NCI-H187 treated with DMSO at 0.1 percent for 48 hours (cell line): ENCODE data around the gene DLX1.

Experiments used
- DNase-seq: peaks from one replicate; lab custom pipeline; 2025; lab: John Stamatoyannopoulos, UW

Gene DLX1

DNA sequence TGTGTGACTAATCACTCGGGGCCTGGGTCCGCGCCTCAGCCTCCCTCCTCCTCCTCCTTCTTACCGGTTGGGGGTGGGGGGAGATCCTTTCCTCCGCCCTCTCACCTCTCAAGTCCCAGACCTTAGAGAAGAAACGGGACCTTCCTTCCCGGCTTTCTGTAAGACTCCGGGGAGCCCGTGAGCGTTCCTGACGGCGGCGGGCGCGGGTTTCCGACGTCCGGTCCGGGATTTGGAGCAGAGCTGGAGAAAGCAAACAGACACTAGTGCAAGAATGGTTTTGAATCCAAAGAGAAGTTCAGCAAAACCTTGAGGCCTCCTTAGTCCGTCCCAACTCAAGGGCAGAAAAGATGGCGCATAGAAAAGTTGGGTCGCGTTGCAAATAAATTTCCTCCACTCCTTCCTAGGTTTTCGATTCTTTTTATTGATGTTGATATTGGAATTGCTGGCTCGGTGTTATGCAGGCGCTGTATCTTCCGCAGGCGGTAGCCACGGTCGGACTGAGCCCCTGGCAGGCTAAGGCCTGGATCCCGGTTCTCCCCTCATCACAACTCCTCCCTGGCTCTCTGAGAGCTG lies 2.0 kb downstream of the DLX1 start:
- DNase-seq = no peak

DNA sequence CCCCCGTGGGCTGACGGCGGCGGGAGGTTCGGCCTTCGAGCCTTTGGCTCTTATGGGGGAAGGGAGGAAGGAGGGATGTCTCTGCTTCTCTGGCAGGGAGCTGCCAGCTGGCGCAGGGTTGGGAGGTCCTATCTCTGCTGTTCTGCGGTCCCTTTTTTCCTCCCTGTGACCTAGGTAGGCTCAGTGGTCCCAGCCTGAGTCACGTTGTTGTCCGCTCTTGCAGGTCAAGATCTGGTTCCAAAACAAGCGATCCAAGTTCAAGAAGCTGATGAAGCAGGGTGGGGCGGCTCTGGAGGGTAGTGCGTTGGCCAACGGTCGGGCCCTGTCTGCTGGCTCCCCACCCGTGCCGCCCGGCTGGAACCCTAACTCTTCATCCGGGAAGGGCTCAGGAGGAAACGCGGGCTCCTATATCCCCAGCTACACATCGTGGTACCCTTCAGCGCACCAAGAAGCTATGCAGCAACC lies 2.5 kb downstream of the DLX1 start:
- DNase-seq = no peak

DNA sequence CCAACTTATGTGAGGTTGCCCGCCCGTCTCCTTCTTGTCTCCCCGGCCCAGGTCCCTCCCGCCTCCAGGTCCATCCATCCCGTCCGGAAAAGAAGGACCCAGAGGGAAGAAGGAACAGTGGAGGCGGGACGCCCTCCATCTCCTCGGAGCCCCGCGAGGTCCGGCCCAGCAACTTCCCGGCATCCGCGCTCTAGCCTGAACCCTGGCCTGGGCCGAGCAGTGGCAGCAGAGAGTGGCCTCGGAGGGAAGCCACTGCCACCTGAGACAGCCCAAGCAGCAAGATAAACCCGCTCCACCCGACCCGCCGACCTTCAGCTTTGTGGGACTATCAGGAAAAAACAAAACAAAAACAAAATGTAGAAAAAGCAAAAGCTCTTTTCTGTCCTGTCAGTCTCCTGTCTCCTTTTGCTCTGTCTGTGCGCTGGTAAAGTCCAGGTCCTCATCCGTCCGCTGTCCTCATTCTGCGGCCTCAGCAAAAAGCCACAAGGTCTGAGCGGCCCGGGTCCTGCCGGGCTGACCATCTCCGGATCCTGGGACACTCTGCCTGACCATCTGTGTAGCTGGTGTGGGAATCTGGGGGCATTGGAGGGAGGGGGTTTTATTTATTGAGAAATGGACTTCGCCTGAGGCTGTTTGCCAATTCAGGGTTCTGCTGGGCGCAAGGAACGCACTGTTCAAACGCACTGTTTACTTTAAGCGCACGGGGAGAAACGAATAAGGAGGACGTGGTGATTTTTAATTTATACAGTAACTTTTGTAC lies 3.1 kb downstream of the DLX1 start:
- DNase-seq = no peak

DNA sequence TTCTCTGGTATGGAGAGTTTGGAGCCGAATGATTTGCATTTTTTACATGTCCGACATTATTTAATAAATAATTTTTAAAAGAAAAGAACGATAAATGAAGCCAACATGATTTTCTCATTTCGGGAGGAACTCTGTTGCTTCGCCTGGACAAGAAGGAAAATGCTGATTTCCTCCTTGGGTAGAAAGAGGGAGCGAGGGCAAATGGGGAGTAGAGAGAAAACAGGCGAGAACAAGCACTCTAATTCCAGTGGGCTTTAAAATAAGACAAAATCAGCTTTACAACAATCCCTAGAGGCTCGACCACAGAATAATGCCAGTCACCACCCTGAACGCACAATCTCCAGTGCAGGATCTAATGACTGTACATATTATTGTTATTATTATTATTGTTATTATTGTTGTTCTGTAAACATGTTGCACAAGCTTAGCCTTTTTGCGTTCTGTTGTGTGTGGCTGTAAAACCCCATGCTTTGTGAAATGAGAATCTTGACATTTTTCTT lies 3.7 kb downstream of the DLX1 start:
- DNase-seq = no peak

DNA sequence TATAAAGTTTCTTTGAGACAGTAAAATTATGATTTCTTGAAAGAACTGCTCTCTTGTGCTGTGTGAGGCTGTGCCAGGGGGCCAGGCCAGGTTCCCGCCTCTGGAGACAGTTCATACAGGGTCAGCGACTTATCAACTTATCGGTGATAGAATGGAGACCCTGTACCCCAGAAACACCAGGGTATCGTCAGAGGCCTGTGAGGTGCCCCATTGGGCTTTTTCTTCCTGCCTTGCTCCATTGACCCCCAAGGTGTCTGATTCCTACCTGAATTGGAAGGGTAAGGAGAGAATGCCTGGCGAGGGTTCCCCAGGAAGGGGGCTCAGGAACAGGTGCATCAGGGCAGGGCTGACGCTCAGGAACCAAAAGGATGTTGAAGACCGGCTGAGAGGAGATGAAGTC lies 4.3 kb downstream of the DLX1 start:
- DNase-seq = no peak

DNA sequence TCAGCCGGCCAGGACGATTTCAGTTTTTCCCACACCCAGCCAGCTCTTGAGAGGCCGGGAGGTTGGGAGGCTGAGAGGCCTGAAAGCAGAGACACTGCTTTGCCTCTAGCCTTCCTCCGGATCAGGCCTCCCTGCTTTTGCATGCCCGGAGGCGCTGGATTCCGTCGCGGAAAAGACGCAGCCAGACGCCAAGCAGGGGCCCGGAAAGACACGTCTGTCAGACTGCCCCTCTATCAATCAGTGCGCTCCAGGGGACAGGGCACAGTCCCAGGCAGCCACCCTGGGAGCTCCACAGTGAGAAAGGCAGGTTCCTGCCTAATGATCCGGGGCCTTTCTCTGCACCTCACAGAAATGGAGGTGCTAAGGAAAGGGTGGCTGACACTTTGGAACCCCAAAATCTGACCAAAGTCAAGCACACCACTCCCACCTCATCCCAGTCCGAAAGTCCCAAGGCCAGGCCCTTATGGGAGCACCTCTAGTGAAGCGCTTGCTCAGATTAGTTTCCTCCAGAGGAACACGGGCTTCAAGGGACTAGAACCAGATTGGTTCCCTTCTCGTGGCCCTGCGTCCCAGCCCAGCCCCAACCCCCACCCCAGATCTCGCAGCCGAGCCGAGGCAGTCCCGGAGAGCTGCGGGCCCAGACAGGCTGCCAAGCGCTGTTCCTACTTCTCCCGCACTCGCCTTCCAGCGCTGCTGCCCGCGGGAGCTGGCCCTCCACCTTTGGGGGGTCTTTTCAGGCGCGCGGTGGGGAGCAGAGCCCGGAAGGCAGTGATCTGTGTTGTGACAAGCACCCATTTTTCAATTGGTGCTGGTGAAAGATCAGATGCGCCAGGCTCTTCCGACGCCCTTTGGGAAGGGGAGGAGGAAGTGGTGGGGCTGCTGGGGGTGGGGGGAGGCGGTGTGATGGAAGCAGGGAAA lies 5.0 kb downstream of the DLX1 start:
- no peak for DNase-seq

DNA sequence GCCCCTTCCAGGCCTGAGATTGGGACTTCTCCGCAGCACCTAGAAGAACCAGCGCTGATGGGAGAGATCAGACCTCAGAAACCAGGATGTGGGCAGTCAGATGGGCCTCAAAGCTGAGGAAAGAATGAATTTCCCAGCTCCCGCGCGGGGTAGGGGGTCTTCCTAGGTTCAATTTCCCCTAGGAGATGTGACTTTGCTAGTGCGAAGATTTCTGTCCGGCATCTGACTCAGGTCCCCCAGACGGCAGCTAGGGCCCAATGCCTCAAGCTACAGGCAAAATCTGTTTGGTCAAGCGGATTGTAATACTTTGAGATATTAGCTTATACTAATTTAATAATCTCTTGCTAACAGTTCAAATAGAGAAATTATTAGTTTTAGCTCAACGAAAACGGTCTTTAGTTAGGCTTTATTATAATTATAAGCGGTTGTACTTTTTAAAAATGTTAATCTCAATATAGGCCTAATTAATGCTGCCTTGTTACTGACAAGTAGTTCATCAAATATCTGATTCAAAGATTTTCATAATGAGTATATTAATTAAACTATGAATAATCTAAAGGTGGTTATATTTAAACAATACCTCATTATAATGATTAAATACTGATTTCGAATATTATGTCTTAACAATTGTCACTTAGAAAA lies 5.8 kb downstream of the DLX1 start:
- DNase-seq = no peak

DNA sequence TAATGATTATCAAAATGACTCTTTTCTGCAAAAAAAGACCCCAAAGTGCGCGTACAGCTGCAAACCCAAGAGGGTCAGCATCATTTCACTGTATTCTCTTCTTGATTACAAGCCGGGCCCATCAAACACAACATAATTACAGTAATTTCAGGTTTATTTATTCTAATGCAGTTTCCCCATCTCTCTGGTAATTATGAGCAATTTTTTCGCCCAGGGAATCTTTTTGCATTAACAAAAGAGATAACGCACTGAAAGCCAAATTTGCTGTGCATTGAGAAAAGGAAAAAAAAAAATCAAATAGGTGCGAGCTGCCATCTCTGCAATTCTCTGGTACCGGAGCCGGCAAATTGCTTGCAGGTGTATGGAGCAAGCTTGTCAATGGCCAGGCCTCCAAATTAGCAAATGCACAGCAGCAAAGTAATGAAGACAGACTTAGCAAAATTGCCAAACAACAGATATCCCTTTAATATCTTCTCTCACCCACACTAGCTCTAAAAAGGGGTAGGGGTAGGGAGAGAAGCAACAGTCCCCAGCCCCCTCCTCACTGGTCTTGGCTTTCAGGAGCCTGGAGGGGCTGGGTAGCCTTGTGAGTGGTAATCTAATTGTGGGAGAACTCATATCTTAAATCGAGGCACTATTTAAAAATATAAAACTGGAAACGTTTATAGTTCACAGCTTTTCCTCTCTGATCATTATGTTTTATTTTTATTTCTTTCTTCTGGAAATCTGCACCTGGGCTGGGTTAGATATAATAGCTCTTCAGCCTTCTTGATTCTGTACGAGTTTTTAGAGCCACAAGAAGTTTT lies 6.7 kb downstream of the DLX1 start:
- DNase-seq = no peak

DNA sequence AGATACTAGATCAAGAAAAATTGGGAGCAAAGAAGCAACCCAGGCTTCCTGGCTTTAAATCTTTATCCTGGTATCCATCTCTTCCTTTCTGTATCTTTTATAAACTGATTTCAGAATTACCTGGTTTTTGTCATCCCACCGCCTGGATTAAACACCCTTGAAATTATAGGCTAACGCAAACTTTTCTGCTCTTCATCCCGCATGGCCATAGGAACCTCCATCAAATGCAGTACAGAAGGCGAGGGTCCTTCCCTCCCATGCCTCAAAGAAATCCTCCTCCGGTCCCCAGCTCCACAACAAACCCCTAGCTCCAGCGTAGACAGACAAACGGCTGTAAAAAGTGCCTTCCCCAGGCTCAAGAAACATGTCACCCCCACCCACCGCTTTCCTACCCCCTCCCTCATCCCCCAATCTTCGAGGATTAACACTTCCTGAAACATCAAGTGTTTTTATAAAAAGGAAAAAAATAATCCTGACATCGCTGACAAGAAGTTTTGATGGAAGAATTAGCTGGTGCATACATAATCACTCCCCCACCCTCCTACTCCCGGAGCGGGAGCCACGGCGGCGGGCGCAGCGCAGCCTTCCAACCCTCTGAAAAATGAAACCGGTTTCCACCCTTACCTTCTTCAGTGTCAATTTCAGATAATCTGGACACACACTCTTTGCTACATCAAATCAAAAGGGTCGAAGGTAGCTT lies 7.6 kb downstream of the DLX1 start:
- DNase-seq = no peak

DNA sequence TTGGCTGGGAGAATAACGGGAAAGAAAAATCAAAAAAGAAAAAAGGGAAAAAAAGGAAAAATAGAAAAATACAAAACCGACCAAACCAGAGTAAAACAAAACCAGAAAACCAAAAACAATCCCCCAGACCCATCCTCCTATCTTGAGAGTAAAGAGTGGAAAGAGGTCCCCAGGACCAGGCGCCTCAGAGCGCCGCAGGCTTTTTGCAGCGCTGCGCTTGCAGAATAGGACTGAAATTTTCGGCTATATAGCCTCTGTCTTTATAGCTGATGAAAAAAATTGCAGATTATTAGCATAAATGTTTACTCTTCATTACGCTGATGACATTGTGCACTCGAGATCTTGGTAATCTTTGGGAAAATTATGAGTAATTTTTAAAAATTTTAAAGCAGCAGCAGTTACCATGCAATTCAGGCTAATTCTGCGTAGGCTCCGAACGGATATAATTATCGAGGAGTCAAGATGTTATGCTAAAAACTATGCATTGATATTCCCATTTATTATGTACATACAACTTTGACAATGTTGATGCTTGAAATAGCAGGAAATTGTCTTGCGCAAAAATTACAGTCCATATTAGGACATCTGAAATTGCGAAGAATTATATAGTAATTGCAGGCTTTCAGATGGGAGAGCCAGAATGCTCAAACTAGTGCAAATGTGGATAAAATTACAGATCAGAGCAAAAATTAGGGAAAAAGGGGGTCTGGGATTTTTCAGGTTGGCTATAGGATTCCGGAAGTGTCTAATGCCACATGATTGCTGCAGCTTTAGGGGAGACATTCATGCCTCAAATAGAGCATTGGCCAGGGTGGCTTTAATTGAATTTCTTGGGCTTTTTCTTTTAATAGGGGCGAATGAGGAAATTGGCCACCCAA lies 8.3 kb downstream of the DLX1 start:
- DNase-seq = no peak

DNA sequence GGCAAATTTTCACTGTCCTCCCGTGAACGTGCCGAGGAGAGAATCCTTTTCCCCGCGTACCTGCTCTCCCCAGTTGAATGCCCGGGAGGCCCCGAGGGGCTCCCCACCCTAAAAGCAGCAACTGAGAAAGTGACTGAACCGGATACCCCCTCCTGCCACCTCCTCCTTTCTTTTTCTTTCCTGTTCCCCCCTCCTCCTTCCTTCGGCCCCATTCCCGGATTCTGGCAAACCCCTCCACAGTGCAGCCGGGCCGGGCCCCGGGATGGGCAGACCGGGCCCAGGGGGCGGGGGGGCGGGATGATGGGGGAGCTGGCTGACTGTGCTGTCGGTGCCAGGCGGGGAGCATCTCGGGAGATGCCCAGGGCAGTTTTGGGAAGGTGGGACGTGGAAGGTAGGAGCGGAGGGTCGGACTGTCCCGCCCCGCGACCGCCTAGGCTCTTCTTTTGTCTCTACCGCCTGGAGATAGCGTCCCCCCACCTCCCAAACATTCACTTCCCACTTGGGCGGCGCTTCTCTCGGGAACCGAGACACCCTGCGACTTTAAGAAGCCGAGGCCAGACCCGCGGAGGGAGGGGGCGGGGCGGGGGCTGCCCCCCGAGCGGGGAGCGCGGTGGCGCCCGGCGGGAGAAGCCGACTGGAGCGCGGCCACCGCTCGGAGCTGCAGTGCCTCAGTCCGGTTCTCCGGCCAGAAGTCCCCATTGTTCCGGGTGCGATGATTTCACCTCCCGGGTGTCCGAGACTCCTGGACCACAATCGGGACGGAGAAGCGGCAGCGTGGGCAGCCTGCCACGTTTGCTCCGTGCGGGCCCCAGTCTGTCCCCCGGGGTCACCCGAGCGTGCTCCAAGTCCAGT lies 9.2 kb downstream of the DLX1 start:
- no peak for DNase-seq

DNA sequence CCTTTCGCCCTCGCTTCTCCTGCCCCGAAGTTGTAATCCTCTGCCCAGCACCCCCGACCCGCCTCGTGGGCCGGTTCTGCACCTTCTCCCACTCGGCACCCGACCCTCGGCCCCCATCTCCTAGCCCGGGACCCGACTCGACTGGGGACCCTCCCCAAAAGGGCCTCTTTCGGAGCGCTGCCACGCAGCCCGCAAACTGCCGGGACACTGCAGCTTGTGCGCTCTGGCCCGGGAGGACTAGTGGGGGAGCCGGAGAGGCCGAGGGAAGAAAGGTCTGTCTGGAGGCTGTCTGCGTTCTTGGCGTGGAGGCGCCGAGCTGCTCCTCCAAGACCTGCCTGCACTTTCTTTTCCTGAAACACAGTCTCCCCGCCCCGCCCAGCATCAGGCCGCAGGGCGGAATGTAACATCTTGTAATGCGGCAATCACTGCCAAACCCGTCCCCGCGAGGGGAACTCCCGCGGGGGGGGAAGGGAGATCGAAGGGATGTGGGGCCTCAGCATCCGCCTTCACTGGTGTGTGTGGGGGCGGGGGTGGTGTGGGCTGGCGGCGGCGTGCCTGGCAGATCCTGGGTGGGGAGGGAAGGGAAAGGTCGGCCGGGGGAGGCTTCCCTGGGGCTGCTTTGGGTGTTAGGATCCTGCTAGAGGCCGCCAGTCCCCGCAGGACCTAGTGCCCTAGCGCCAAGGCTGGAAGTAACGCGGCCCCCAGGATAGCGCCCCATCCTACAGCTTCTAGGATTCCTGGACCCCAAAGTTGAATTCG lies 10.0 kb downstream of the DLX1 start:
- DNase-seq = no peak

DNA sequence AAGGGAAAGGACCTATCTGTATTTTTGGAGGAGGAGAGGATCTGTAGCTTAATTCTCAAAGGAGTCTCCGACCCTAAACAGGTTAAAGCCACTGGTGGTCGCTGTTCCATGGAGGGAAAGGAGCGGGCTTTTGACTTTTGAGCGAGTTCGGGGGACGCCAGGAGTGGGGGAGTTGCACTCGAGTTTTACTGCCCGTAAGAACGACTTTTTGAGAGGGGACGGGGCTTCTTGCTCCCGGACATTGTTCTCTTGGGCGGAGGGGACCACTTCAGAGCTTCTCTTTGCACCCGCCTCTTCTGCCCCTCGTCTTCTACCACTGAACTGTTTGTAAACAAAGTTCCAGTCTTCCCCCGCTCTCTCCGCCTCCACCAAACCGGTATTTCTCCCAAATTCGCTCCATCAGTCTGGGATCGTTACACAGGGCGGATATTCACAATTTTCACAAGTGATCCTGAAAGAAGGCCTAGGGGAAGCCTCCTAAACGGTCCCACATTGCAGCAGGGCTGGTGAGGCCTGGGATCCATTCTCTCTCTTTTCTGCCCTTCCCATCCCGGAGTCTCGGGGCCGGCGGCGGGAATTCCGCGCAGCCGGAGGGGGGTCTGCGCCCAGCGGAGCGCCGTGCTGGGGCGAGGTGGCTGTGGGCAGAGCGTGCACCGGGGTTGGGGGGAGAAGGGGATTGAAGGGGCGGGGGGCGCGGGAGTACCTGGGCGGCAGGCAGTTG lies 10.8 kb downstream of the DLX1 start:
- no peak for DNase-seq

DNA sequence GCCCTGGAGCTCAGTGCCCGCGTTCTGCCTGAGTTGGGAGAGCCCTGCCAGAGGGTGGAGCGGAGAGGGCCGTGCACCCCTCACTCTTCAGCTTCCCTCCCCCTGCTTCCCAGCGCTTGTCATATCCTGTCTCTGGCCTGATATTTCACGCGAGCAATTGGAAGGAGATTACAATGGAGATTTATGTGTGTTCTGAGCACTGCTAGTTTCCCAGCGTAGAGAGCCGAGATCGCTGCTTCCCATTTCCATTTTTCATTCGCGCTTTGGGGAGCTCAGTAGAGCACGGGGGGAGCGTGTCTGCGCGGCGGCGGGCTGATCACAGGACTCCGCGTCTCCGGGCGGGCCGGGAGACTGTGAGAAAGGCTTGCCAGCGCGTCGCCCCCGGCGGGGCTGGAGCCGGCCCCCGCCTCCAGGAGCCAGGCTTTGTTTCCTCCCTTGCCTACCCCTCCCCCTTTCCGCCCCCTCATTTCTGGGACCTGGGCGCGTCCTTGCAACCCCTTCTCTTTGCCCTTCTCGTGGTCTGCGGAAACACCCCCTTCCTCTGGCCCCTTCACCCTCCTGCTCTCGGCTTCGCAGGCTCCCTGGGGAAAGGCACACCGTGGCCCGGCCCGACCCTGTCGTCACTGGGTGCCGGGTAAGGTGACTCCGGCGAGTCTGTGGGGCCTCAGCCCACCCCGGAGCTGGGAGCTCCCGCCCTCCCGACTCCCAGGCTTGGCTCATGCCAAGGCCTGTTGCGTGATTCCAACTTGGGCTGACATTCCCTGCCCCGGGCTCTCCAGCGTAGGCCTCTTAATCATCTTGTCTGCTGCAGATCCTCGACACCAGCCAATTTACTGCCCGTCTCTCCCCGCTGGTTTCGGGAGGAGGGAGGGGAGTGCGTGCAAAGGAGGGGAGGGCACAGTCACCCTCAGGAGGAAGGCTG lies 11.6 kb downstream of the DLX1 start:
- DNase-seq = no peak

DNA sequence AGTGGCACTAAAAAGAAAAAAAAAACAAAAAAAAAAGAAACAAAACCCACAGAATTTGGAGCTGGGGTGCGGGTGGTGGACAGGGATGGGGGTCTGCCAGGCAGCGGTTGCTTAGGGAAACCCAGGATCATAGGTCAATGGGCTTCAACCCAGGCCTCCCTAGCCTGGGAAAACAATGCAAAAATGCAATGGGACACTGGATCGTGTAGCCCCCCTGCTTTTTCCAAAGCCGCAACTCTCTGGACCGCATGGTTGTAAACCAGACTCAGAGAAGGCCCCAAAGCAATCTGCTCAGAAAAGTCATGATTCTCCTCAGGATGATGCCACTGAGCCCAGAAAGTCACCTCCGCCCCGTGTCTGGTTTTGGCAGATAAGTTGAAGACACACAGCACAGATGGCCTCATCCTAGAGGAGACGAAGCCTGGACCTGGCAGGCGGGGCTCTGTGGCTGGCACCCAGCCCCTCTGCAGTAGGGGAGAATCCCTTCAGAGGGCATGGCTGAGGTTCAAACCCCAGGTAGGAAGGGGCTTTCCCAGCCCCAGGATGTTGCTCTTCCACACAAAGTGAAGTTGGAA lies 12.3 kb downstream of the DLX1 start:
- DNase-seq = no peak

DNA sequence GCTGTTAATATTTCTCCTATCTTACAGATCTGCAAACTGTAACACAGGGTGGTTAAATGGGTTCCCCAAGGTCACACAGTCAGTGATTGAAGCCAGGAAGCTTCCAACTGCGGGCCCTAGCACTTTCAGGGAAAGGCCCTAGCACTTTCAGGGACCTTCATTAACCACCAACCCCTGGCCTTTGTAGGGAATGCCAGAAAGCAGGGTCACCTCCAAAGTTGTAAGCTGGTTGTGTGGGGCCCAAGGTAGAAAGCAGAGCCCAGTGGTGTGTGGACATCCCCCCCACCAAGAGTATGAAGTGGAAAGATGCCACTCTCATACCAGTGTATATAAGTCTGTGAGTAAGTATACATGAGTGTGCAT lies 13.0 kb downstream of the DLX1 start:
- no peak for DNase-seq
